Esophagus squamous epithelium (tissue), 5 donors: Measurements from ENCODE around the gene PCCA. TPM values are rescaled to one million over a fixed set of nuclear protein-coding genes. Genes with fewer than 3 reads are reported as not detected.

ENCODE experiments used
- DNase-seq: peaks from one replicate; lab custom pipeline; 2025; lab: John Stamatoyannopoulos, UW
- H3K27ac ChIP-seq, 4 donors: fragments of 200-600 bp; sonication (generic); one replicate each; pipeline ENCODE4 v1.5.1; 2016 to 2019; ENCODE audit warnings: mild to moderate bottlenecking in 1 of 4
- H3K27me3 ChIP-seq, 4 donors: fragments of 200-600 bp; sonication (generic); 1 replicate in 3 of 4; 2 replicates in 1 of 4; pipeline versions ENCODE4 v1.5.1 to v1.6.0; 2017 to 2021; ENCODE audit warnings: antibody characterized with exemption in 1 of 4
- H3K36me3 ChIP-seq, 3 donors: fragments of 200-600 bp; sonication (generic); one replicate each; pipeline ENCODE4 v1.5.1; 2016 to 2019
- H3K4me1 ChIP-seq, 3 donors: fragments of 200-600 bp; sonication (generic); one replicate each; pipeline ENCODE4 v1.5.1; 2017 to 2019
- H3K4me3 ChIP-seq, 4 donors: fragments of 200-600 bp; sonication (generic); 1 replicate in 3 of 4; 2 replicates in 1 of 4; pipeline ENCODE4 v1.5.1; 2016 to 2019; ENCODE audit warnings: mild to moderate bottlenecking in 2 of 4, moderate library complexity in 1 of 4
- H3K9me3 ChIP-seq, 3 donors: fragments of 200-600 bp; sonication (generic); one replicate each; pipeline ENCODE4 v1.5.1; 2016 to 2019
- POLR2A ChIP-seq, 4 donors: fragments of 450-650 bp; IDR thresholded peaks; one replicate each; pipeline ENCODE4 v1.6.1; 2017; ENCODE audit warnings: antibody characterized with exemption in 4 of 4, mild to moderate bottlenecking in 4 of 4, moderate library complexity in 3 of 4
- WGBS, 2 donors: methylation state at CpG; one replicate each; pipeline ENCODE4 v1.1.5; 2018; 5-methylcytosine and 5-hydroxymethylcytosine counted together
- intact Hi-C: fragments of 100-400 bp; cut with DNase I; formaldehyde crosslinking; loops from one replicate; pipeline ENCODE4 v1.15.0; 2022
- total RNA-seq, 4 donors: library from RNA; depleted of rRNA; stranded (reverse); fragments of >200 nt; gene quantifications; one replicate each; pipeline ENCODE4 v1.1.0, GENCODE V29; 2016
- TF ChIP-seq, protein P1 (sequence below), 6 experiments: fragments of 450-650 bp in 4 of 6; fragments of 200-600 bp in 2 of 6; sonication (generic) in 2 of 6; IDR thresholded peaks; one replicate each; pipeline ENCODE4 v1.5.1; 2016 to 2019; ENCODE audit warnings: antibody characterized with exemption in 6 of 6, mild to moderate bottlenecking in 4 of 6, moderate library complexity in 4 of 6
- donor health status: DM: yes; HTN: yes; CAD: no.

Gene PCCA
- total RNA-seq, 4 donors from 2014 or later = 21.5 to 46.5 (median 30.2) TPM

DNA sequence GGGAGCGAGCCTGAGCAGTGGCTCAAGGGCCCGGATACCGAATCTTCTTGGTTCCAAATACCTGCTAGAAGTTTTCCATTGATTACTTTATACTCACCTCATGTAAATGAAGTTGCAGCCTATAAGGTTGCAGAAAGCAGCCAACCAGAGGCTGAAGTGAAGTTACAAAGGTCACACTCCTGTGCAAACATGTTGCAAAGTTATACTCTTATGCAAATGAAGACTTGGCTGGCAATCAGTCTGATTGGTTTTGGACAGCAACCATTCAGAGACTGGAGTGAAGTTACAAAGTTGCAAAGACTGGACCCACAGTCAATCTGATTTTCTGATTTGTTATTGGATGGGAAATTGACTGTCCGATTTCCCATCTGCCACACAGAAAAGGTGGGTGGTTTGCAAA is 347.2 kb downstream of the PCCA start:
- Histone ChIP-seq H3K9me3 (no peaks in the 10 kb centered on the region), H3K4me1 (peaks cover 0 to 30% (median 0%) of the 10 kb centered on the region in 3 donors), H3K36me3 (peaks cover 0 to 30% (median 0%) of the 10 kb centered on the region in 3 donors), H3K4me3 (no peak overlapping the region), H3K27me3 (no peaks in the 10 kb centered on the region), H3K27ac (no peak overlapping the region)
- WGBS, 2 donors = 92 to 96% methylated on average over 4 of the region's 4 CpGs
- intact Hi-C loops = no loop called here
- DNase-seq = no peak
- no peak for TF ChIP-seq POLR2A (IDR thresholded peaks at IDR 0.05)
- TF ChIP-seq, protein P1, sequence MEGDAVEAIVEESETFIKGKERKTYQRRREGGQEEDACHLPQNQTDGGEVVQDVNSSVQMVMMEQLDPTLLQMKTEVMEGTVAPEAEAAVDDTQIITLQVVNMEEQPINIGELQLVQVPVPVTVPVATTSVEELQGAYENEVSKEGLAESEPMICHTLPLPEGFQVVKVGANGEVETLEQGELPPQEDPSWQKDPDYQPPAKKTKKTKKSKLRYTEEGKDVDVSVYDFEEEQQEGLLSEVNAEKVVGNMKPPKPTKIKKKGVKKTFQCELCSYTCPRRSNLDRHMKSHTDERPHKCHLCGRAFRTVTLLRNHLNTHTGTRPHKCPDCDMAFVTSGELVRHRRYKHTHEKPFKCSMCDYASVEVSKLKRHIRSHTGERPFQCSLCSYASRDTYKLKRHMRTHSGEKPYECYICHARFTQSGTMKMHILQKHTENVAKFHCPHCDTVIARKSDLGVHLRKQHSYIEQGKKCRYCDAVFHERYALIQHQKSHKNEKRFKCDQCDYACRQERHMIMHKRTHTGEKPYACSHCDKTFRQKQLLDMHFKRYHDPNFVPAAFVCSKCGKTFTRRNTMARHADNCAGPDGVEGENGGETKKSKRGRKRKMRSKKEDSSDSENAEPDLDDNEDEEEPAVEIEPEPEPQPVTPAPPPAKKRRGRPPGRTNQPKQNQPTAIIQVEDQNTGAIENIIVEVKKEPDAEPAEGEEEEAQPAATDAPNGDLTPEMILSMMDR (IDR thresholded peaks at IDR 0.05) = no peak

DNA sequence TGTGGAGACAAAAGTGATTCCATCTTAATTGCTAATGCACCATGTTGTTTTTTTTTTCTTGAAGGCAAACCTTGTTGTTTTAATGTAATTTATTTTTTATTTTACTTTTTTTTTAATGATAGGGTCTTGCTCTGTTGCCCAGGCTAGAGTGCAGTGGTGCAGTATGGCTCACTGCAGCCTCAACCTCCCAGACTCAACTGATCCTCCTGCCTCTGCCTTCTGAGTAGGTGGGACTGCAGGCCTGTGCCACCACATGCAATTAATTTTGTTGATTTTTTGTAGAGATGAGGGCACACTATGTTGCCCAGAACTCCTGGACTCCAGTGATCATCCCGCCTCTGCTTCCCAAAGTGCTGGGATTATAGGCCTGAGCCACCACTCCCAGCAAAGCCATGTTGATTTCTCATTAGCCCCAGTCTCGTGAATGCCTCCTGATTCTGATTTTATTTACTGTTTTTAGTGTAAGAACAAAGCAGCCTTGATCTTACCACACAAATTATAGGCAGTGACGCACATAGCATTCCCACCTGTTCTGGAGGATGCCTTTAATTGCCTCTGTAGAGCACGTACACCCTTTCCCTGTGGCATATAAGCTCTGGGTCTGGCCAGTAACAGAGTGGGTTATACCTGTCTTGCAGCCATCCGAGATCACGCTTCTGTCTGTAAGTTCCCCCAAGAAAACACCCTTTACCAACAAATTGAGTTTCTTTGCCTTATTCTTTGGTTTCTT is 349.3 kb downstream of the PCCA start:
- WGBS, 2 donors = 94 to 96% methylated on average over 6 of the region's 6 CpGs
- peaks cover 0 to 22% (median 0%) of the 10 kb centered on the region in 3 donors for H3K4me1 ChIP-seq
- intact Hi-C loops = no loop called here
- no peaks in the 10 kb centered on the region for H3K9me3 ChIP-seq
- no peak for TF ChIP-seq POLR2A (IDR thresholded peaks at IDR 0.05)
- TF ChIP-seq, protein P1 (IDR thresholded peaks at IDR 0.05) = no peak
- H3K27ac ChIP-seq = no peak overlapping the region
- DNase-seq = no peak
- no peaks in the 10 kb centered on the region for H3K27me3 ChIP-seq
- H3K36me3 ChIP-seq = peaks cover 0 to 11% (median 0%) of the 10 kb centered on the region in 3 donors
- no peak overlapping the region for H3K4me3 ChIP-seq

- no peak overlapping the region for H3K27ac ChIP-seq
- TF ChIP-seq, protein P1 (IDR thresholded peaks at IDR 0.05) = no peak
- no peak for TF ChIP-seq POLR2A (IDR thresholded peaks at IDR 0.05)
- WGBS, 2 donors = 84 to 89% methylated on average over 9 of the region's 9 CpGs
Measured at GRCh38 chr13:100439247-100439970, 350.5 kb downstream of the PCCA start.

GRCh38 chr13:100440751-100441425 is 352.0 kb downstream of the PCCA start:
- H3K9me3 ChIP-seq = no peaks in the 10 kb centered on the region
- WGBS, 2 donors = 50 to 62% methylated on average over 4 of the region's 4 CpGs
- peaks cover 0 to 2% (median 0%) of the 10 kb centered on the region in 3 donors for H3K36me3 ChIP-seq
- TF ChIP-seq POLR2A (IDR thresholded peaks at IDR 0.05) = no peak
- TF ChIP-seq, protein P1 (IDR thresholded peaks at IDR 0.05) = no peak
- intact Hi-C loops = no loop called here
- no peak overlapping the region for H3K4me3 ChIP-seq
- no peaks in the 10 kb centered on the region for H3K27me3 ChIP-seq
- no peak for DNase-seq
- no peak overlapping the region for H3K27ac ChIP-seq
- H3K4me1 ChIP-seq = peaks cover 0 to 6% (median 0%) of the 10 kb centered on the region in 3 donors

More at GRCh38 chr13:100439247-100439970, 350.5 kb downstream of the PCCA start:
- no peak overlapping the region for H3K4me3 ChIP-seq
- peaks cover 0 to 11% (median 0%) of the 10 kb centered on the region in 3 donors for H3K4me1 ChIP-seq
- peaks cover 0 to 11% (median 0%) of the 10 kb centered on the region in 3 donors for H3K36me3 ChIP-seq
- intact Hi-C loops = no loop called here
- no peaks in the 10 kb centered on the region for H3K9me3 ChIP-seq
- H3K27me3 ChIP-seq = no peaks in the 10 kb centered on the region
- DNase-seq = no peak
